ENCODE measurements around the gene PCSK7. TPM values are rescaled to one million over a fixed set of nuclear protein-coding genes. Genes with fewer than 3 reads are reported as not detected.
"Not testable (repeated sequence)": the region's sequence is repeated elsewhere in the genome, so short reads cannot be mapped to it uniquely, and the experiment has no call there.

The PCSK7 gene
- total RNA-seq, 1 donor: 42.6 TPM

DNA sequence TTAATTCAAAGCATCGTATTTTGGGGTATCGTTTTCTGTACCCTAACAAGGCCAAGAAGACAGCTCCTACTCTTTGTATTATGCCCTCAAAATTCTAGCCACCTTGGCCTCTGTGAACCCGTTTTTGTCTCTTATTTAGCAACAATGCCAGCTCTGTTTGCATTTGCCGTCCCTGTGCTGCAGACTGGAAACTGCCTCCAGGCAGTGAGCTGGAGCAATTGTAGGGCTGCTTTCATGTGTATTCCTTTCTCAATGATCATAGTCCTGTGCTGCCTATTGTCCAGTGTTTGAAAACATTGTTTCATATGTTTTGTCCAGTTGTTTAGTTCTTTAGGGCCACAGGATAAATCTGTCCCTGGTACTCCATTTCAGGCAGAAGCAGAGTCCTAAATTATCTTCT lies 39.3 kb upstream of the PCSK7 start:
- DNase-seq (ENCODE audit: low read depth): no peak
- no peak overlapping the region for H3K4me3 ChIP-seq (ENCODE audit: low read depth, low read length)
- TF ChIP-seq, protein P1, sequence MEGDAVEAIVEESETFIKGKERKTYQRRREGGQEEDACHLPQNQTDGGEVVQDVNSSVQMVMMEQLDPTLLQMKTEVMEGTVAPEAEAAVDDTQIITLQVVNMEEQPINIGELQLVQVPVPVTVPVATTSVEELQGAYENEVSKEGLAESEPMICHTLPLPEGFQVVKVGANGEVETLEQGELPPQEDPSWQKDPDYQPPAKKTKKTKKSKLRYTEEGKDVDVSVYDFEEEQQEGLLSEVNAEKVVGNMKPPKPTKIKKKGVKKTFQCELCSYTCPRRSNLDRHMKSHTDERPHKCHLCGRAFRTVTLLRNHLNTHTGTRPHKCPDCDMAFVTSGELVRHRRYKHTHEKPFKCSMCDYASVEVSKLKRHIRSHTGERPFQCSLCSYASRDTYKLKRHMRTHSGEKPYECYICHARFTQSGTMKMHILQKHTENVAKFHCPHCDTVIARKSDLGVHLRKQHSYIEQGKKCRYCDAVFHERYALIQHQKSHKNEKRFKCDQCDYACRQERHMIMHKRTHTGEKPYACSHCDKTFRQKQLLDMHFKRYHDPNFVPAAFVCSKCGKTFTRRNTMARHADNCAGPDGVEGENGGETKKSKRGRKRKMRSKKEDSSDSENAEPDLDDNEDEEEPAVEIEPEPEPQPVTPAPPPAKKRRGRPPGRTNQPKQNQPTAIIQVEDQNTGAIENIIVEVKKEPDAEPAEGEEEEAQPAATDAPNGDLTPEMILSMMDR (IDR thresholded peaks at IDR 0.05; ENCODE audit: insufficient read depth, low read length): no peak

DNA sequence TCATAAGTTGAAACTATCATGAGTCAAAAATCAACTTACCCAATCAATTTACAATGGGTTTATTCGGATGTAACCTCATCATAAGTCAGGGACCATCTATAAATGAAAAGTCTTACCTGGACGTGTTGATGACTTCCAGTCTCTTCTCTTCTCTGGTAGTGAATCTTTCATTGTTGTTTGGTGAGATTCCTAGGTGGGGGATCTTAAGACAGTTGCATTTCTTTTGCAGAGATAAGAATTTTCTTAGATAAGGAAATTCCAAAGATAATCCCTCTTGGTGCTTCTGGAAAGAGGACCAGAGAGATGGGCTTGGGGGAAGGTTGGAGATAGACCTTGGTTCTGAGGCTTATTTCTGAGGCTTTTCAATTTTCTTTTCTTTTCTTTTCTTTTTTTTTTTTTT lies 38.0 kb upstream of the PCSK7 start:
- H3K4me3 ChIP-seq (ENCODE audit: low read depth, low read length): no peak overlapping the region
- no peak for DNase-seq (ENCODE audit: low read depth)
- TF ChIP-seq, protein P1 (IDR thresholded peaks at IDR 0.05; ENCODE audit: insufficient read depth, low read length): no peak

DNA sequence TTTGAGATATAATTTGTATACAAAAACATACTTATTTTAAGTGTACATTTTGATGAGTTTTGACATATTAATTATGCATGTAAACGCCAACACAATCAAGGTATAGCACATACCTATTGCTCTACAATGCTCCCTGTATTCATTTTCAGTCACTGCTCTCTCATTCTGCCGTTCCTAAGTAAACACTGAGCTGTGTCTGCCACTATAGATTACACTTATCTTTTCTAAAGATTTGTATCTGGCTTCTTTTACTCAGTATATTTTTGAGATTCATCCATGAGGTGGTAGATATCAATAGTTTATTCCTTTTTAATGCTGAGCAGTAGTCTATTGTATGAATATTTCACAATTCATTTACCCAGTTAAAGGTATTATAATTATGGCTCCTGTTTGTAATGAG lies 33.9 kb upstream of the PCSK7 start:
- TF ChIP-seq, protein P1 (IDR thresholded peaks at IDR 0.05; ENCODE audit: insufficient read depth, low read length): no peak
- no peak for DNase-seq (ENCODE audit: low read depth)
- H3K4me3 ChIP-seq (ENCODE audit: low read depth, low read length): no peak overlapping the region

DNA sequence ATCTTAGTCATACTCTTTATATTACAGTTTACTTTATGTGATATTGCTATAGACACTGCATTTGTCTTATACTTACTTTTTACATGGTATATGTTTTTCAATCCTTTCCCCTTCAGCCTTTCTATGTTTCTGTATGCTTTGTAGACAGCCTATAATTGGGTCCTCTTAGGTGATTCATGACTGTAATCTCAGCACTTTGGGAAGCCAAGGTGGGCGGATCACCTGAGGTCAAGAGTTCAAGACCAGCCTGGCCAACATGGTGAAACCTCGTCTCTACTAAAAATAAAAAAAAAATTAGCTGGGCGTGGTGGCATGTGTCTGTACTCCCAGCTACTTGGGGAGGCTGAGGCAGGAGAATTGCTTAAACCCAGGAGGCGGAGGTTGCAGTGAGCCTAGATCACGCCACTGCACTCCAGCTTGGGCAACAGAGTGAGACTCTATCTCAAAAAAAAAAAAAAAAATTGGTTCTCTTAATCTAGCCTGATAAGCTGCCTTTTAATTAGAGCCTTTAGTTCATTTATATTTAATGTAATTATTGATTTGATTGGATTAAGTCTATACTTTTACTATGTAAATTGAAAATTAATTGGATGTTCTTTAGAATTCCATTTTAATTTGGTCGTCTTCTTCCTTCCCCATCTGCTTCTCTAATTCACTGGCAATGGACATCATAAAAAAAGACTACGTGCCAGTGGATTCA lies 32.9 kb upstream of the PCSK7 start:
- H3K4me3 ChIP-seq (ENCODE audit: low read depth, low read length); DNase-seq (ENCODE audit: low read depth): not testable (repeated sequence)

DNA sequence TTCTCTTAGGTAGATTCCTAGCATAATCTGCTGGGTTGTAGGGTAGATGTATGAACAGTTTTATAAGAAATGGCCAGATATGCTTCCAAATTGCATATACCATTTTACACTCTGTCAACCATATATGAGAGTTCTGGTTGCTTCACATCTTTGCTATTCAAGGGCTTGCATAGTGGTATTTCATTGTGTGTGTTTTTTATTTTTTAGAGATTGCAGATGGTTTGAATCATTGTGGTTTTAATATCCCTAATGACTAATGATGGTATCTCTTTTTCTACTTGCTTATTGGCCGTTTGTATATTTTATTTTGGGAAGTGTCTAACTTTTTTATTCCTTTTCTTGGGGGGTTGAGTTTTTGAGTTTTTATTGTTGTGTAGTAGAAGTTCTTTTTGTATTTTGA lies 27.5 kb upstream of the PCSK7 start:
- no peak overlapping the region for H3K4me3 ChIP-seq (ENCODE audit: low read depth, low read length)
- TF ChIP-seq, protein P1 (IDR thresholded peaks at IDR 0.05; ENCODE audit: insufficient read depth, low read length): no peak
- DNase-seq (ENCODE audit: low read depth): peak; percentile 77

DNA sequence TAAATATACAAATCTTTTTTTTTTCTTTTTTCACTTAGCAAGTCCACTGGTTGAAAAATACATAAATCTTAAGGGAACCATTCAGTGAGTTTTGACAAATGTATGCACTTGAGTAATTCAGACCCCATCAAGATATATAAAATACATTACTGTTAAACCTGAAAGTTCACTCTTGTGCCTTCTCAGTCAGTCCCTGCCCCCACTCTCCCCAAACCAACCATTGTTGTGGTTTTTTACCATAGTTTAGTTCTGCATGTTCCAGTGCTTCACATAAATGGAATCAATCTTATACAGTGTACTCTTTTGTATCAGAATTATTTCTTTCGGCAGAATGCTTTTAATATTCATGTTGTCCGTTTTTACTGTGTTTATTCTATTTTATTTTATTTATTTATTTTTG lies 26.7 kb upstream of the PCSK7 start:
- TF ChIP-seq, protein P1 (IDR thresholded peaks at IDR 0.05; ENCODE audit: insufficient read depth, low read length): no peak
- no peak for DNase-seq (ENCODE audit: low read depth)
- H3K4me3 ChIP-seq (ENCODE audit: low read depth, low read length): no peak overlapping the region

DNA sequence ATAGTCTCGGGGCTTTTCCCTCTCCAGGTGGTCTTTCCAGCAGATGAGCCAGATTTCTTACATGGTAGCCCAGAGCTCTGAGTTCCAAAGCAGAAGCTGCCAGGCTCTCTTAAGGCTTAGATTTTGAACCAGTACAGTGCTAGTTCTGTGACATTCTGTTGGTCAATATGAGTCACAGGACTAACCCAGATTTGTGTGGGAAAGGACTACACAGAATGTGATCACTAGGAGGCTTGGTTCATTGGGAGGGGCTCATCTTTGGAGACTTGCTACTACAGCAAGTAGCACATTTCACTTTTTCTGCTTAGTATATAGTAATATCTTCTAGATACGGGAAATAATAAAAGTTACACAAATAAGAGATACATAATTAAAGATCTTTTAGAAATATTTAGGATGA lies 24.7 kb upstream of the PCSK7 start:
- peak; percentile 36 for DNase-seq (ENCODE audit: low read depth)

More for the DNA sequence above, 24.7 kb upstream of the PCSK7 start:
- H3K4me3 ChIP-seq (ENCODE audit: low read depth, low read length): no peak overlapping the region
- TF ChIP-seq, protein P1 (IDR thresholded peaks at IDR 0.05; ENCODE audit: insufficient read depth, low read length): no peak
